ENCODE data around the gene P3H1.

P3H1 gene

DNA sequence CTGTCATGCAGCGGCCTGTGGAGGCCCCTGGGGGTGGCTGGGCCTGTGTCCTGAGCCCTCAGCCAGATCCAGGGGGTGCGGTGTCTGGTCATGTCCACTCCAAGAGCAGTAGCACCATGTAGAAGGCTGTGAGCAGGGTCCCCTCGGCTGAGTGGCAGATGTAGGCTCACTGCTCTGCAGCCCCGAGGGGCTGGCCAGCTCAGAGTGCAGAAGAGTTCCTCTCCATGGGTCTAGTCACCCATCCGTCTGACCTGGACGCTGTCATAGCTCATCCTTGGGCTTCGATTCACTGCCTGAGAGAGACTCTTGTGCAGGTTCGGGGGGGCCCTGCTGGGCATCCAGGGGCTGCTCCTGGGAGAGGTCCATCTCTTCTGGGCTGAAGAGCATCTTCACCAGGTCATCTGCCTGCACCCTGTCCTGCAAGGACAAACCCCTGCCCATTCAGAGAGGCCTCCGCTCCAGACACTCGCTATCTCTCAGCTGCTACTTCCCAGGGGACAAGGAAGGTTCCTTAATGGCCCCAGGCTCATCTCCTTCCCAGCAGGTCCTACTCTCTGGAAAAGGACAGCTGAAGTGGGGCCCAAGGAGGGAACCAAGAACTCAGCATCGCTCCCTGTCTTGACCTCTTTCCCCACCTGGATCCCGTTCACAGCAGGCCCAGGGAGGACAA is 20.3 kb downstream of the P3H1 start:
- DNase-seq (ENCODE audit: low read depth in 4 of 4, low spot score in 1 of 4): no peak

DNA sequence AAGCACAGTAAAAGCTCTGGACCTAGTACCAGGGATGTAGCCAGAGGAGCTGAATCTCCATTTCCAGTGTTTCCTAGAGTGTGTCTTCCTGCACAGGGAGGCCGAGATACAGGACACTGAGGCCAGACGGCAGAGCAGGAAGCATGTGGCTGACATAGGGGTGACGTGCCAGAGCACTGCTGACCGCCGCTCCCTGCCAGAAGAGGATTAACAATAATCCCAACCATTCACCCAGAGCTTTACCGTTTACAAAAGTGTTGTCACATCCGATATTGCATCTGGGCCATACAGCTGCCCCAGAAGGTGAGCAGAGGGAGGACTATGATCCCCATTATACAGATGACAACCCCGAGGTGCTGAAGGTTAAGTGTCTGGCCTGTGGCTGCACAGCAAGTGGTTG is 21.0 kb downstream of the P3H1 start:
- DNase-seq (ENCODE audit: low read depth in 4 of 4, low spot score in 1 of 4): no peak

GRCh38 chr1:42744148-42744413 is 22.7 kb downstream of the P3H1 start:
- no peak for DNase-seq (ENCODE audit: low read depth in 4 of 4, low spot score in 1 of 4)

DNA sequence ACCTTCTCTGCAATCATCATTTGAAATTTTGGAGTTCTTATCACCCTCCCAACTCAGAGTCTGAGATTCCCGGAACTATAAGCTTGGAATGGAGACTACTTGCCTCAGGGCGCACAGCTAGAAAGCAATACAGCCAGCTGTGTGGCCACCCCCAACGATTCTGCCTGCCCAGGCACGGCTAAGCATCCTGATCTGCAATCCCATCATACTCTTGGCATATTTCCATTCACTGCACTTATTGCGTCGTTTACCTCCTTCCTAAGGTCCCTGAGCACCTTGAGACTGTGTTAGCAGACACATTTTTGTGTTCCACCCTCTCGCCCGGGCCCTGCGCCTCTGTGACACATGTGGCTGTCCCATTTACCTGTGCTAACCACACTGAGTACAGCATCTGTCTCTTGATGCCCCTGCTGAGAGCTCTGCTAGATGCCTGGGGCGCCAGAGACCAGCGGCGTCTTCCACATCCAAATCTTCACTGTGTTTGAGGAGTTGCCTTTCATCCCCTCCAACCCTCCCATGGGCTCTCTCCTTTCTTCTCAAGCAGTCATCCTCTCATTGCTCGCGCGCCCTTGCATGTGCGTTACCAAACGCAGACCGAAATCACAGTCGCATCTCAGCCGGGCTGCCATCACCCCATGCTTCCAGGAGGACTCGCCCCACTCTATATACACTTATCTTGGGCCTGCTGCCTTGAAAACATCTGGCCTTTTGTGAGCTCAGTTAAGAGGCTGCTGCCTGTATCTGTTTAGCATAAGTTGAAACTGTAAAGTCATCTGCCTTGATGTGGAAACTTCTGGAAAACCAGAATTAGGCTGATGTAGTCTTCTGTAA is 23.3 kb downstream of the P3H1 start:
- DNase-seq (ENCODE audit: low read depth in 4 of 4, low spot score in 1 of 4): no peak

DNA sequence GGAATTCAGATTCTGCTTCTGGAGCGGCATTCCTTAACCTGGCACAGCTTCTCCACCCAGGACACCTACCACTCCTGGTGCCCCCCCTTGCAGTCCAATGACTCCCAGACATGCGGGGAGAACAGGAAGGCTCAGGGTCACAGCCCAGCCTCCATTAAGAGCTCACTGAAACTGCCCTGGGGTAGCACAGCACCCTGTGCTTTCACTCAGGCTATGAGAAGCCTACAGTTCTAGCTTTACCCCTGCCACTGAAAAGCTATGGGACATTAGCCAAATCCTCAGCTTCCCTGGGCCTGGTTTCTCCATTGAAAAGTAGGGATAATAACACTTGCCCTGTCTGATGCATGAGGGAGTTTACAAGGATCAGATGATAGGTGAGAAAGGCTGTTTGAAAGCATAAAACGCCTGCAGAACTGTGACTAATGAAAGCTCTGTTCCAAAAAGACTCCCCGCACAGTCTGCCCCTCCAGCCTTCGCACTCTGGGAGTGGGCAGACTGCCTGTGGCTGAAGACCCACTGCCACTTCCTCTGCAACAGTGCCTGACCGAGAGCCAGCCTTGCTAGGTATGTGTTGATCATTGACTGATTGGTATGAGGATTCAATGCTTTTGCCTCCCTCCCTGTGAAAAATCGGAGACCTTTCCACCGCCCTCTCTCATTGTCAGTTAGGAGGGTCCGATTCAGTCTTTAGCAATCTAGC is 24.1 kb downstream of the P3H1 start:
- no peak for DNase-seq (ENCODE audit: low read depth in 4 of 4, low spot score in 1 of 4)

GRCh38 chr1:42742141-42742540 is 24.7 kb downstream of the P3H1 start:
- no peak for DNase-seq (ENCODE audit: low read depth in 4 of 4, low spot score in 1 of 4)

DNA sequence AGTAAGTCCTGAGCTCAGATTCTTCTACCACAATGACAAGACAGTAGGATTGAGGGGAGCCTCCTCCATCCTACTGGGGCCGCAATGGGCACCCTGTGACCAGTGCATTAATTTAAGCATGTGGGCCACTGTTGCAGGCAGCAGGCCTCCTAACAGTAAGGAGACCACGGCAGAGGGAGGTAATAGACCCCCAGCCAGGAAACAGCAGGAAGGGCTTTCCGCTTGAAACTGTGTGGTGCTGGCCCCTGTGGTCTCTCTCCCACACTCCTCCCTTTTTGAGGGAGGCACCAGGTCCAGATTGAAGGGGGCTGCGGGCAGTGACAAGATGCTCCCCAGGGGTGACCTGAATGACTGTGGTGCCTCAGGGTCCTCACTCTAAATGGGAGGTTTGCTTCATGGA is 25.1 kb downstream of the P3H1 start:
- DNase-seq (ENCODE audit: low read depth in 4 of 4, low spot score in 1 of 4): no peak

DNA sequence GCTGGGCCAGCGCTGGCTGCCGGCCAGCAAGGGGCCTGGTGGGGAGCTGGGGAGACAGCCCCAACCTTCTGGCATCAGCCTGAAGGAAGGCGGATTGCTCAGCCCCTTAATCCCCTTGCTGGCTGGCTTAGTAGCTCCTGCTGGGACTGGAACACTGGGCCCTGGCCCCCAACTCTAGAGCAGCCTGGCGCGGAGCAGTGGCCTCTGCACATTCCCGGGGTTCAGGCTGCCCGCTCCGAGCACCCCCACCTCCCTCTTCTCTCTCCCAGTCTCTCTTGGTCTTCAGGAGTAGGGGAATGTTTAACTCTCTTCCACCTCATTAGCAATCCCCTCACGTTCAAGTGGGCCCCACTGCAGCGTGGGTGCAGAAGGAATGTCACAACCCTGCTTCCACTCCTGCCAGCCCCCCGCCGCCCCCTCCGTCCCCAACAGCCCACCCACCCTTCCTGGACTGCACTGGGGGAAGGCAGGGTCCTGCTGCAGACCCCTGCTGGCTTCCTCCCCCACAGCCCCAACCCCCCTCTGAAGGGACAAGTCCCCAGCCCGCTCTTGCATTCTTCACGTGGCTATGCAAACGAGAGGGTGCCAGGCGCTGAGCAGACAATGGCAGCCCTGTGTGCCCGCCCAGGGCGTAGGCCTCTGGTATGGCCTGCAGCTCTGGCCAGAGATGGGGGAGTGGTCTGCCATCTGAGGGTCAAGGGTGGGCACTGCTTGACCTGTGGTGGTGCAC is 25.8 kb downstream of the P3H1 start:
- DNase-seq (ENCODE audit: low read depth in 4 of 4, low spot score in 1 of 4): no peak

- no peak for DNase-seq (ENCODE audit: low read depth in 4 of 4, low spot score in 1 of 4)
Measured at GRCh38 chr1:42739753-42740700, 26.8 kb downstream of the P3H1 start, which contains the start of gene CLDN19. Gene CLDN19 (minus strand): TSS chr1:42740236. CDS start chr1:42740063, 173 bp downstream.

GRCh38 chr1:42738678-42739226 is 28.1 kb downstream of the P3H1 start:
- DNase-seq (ENCODE audit: low read depth in 4 of 4, low spot score in 1 of 4): no peak

DNA sequence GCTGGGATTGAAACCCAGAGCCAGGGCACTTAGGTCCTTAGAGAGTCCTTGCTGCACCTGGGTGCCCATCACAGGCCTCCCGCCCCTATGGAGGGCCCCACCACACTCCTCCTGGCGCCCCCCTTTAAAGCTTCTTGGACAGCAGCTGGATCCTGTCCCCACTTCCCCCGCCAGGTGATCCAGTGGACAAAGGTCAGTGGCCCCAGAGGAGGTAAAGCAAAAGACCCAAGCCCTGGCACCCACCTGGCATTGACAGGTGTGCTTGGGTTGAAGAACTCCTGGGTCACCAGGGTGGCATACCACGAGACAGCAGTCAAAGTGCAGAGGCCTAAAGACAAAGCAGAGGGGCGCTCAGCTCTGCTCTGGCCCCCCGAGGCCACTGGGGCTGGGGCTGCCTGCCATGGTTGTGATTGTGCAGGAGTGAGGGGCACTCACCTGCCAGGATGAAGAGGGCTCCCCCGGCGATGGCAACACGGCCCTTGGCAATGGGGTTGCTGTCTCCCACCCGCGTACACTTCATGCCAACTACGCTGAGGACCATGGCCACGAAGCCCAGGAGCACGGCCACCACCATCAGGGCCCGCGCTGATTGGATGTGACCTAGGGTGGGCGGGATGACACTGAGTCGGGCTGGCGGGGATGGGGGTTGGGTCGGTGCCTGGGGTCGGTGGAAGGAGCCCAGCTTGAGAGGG is 28.7 kb downstream of the P3H1 start:
- DNase-seq (ENCODE audit: low read depth in 4 of 4, low spot score in 1 of 4): no peak

GRCh38 chr1:42737257-42737656 is 29.6 kb downstream of the P3H1 start:
- no peak for DNase-seq (ENCODE audit: low read depth in 4 of 4, low spot score in 1 of 4)

DNA sequence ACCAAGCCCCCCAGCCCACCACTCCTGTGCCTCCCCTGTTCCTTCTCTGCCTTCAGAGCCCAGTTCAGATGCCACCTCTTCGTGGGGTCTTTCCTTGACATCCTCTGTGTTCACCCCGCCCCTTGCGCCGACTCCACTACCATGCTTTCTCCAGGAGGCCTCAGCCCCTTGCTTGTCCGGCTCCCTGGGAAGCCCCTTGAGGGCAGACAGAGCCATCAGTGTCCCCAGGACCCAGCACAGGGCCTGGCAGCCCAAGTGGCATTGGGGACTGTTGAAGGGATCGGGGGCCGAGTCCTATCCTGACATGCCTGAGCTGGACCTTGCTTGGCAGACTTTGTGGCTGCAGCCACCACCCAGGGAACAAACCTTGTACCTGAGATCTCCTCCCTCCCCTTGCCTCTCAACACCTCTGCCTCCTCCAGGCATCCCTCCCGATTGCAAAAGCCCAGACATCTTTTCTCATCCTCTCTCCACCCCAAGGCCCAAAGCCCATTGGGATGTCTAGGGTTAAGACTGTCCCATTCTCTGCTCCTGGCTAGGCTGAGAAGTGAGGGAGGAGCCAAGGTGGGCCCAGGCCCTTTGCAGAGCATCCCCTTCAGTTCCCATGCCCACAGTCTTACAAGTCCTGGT is 30.1 kb downstream of the P3H1 start:
- DNase-seq (ENCODE audit: low read depth in 4 of 4, low spot score in 1 of 4): no peak

GRCh38 chr1:42736152-42736551 is 30.7 kb downstream of the P3H1 start:
- no peak for DNase-seq (ENCODE audit: low read depth in 4 of 4, low spot score in 1 of 4)

GRCh38 chr1:42735477-42736105 is 31.2 kb downstream of the P3H1 start:
- DNase-seq (ENCODE audit: low read depth in 4 of 4, low spot score in 1 of 4): no peak

GRCh38 chr1:42735056-42735455 is 31.8 kb downstream of the P3H1 start:
- no peak for DNase-seq (ENCODE audit: low read depth in 4 of 4, low spot score in 1 of 4)

DNA sequence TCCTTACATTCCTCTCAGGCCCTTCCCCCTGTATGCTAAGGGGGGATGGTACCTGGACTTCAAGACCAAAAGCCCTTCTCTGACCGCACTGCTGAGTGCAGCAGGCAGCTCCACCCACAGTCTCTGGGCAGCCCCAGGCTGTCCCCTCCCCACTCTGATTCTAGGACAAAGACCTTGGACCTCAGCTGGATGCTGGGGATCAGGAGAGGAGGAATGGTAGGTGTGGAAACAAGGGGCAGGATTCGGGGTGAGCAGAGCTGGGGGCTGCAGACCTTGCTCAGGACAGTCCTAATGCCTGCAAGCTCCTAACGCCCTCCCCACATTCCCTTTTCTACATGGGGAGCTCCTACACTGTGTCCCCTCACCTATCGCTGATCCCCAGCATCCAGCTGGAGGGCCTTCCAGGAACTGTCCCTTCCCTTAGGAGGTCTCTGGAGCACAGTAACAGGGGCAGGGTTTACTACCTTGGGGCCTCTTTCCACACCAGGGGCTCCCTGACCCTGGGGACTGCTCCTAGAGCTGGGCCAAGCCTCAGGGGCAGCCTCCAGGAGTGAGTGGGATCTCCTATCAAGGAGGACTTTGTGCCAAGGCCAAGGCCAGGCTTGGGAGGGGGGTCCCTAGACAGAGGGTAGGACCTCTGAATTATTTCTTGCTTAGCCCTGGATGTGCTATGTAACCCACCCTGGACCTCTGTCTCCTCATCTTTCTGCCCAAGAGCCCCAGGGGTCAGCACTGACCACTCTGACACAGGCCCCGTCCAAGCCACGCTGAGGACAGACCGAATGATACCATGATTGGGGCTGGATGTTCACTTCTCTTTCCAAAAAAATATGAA is 32.4 kb downstream of the P3H1 start:
- no peak for DNase-seq (ENCODE audit: low read depth in 4 of 4, low spot score in 1 of 4)

Data from stimulated activated CD4-positive, alpha-beta T cell treated with anti-CD3 and anti-CD28 coated beads, Interleukin-1b, Interleukin-23, amount 100 ng/mL, for 24 hours (primary cell).